SHP77 treated with DMSO at 0.1 percent for 48 hours (cell line): ENCODE data around the gene GTPBP6.
"Not testable (repeated sequence)": the region's sequence is repeated elsewhere in the genome, so short reads cannot be mapped to it uniquely, and the experiment has no call there.

Experiments
- DNase-seq: peaks from one replicate; lab custom pipeline; 2025; lab: John Stamatoyannopoulos, UW

Gene GTPBP6

GRCh38 chrX:352181-352580 lies 33.6 kb upstream of the GTPBP6 start:
- no peak for DNase-seq

GRCh38 chrX:351736-352135 lies 33.1 kb upstream of the GTPBP6 start:
- no peak for DNase-seq

GRCh38 chrX:351324-351641 lies 32.7 kb upstream of the GTPBP6 start:
- not testable (repeated sequence) for DNase-seq

- no peak for DNase-seq
Observed at GRCh38 chrX:350534-351323, 32.1 kb upstream of the GTPBP6 start.

- DNase-seq = no peak
Observed at GRCh38 chrX:350148-350533, 31.5 kb upstream of the GTPBP6 start.

- DNase-seq = no peak
Observed at GRCh38 chrX:349702-350101, 31.1 kb upstream of the GTPBP6 start.

GRCh38 chrX:349196-349595 lies 30.6 kb upstream of the GTPBP6 start:
- DNase-seq = no peak

- DNase-seq = no peak
Observed at GRCh38 chrX:348461-349117, 30.0 kb upstream of the GTPBP6 start.

GRCh38 chrX:347351-348117 lies 28.9 kb upstream of the GTPBP6 start:
- DNase-seq = no peak

GRCh38 chrX:346034-346813 lies 27.6 kb upstream of the GTPBP6 start:
- no peak for DNase-seq

GRCh38 chrX:345020-345925 lies 26.7 kb upstream of the GTPBP6 start:
- DNase-seq = no peak

GRCh38 chrX:344371-344901 lies 25.8 kb upstream of the GTPBP6 start:
- no peak for DNase-seq

- no peak for DNase-seq
Observed at GRCh38 chrX:341541-342101, 23.0 kb upstream of the GTPBP6 start.

GRCh38 chrX:340641-341423 lies 22.2 kb upstream of the GTPBP6 start:
- DNase-seq = no peak

GRCh38 chrX:340121-340520 lies 21.5 kb upstream of the GTPBP6 start:
- no peak for DNase-seq

GRCh38 chrX:338836-339400 lies 20.3 kb upstream of the GTPBP6 start:
- DNase-seq = no peak

GRCh38 chrX:338281-338835 lies 19.8 kb upstream of the GTPBP6 start:
- DNase-seq = no peak

GRCh38 chrX:337331-337831 lies 18.8 kb upstream of the GTPBP6 start:
- DNase-seq = no peak

- DNase-seq = no peak
Observed at GRCh38 chrX:336227-336626, 17.6 kb upstream of the GTPBP6 start.
